MM.1S (cell line): ENCODE measurements around the gene FAM185A.
"Not testable (repeated sequence)": the region's sequence is repeated elsewhere in the genome, so short reads cannot be mapped to it uniquely, and the experiment has no call there.

ENCODE experiments used
- EZH2 ChIP-seq: fragments of 300-600 bp; sonication (generic); optimal IDR thresholded peaks from 2 replicates; pipeline ENCODE3; 2017; ENCODE audit warnings: low read depth, mild to moderate bottlenecking, antibody characterized with exemption, low read length, mixed read lengths
- EZH2phosphoT487 ChIP-seq: fragments of 300-600 bp; sonication (generic); IDR thresholded peaks from 2 replicates; pipeline ENCODE4 v1.6.1; 2018; ENCODE audit warnings: antibody characterized with exemption, low read length
- TF ChIP-seq, protein P1 (sequence below): fragments of 300-600 bp; sonication (generic); IDR thresholded peaks from 2 replicates; pipeline ENCODE4 v1.5.1; 2016; ENCODE audit warnings: antibody characterized with exemption, low read length, mixed read lengths

GRCh38 chr7:102769657-102770192 lies 20.9 kb downstream of the FAM185A start:
- TF ChIP-seq, protein P1, sequence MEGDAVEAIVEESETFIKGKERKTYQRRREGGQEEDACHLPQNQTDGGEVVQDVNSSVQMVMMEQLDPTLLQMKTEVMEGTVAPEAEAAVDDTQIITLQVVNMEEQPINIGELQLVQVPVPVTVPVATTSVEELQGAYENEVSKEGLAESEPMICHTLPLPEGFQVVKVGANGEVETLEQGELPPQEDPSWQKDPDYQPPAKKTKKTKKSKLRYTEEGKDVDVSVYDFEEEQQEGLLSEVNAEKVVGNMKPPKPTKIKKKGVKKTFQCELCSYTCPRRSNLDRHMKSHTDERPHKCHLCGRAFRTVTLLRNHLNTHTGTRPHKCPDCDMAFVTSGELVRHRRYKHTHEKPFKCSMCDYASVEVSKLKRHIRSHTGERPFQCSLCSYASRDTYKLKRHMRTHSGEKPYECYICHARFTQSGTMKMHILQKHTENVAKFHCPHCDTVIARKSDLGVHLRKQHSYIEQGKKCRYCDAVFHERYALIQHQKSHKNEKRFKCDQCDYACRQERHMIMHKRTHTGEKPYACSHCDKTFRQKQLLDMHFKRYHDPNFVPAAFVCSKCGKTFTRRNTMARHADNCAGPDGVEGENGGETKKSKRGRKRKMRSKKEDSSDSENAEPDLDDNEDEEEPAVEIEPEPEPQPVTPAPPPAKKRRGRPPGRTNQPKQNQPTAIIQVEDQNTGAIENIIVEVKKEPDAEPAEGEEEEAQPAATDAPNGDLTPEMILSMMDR: not testable (repeated sequence)
- TF ChIP-seq EZH2phosphoT487, EZH2: not testable (repeated sequence)
